GM12878 (cell line): ENCODE data around the gene CACNA2D4. TPM values are rescaled to one million over a fixed set of nuclear protein-coding genes. Genes with fewer than 3 reads are reported as not detected.

Experiments
- ATAC-seq: fragments of 200-7000 bp; cut with Tn5 transposase; 3 replicates; pipeline ENCODE4 v1.9.1; 2020; ENCODE audit warnings: mild to moderate bottlenecking, moderate library complexity
- BruUV-seq: library from RNA; stranded (reverse); fragments of 400-500 nt; replicated peaks from 2 replicates; lab custom pipeline; 2021; lab: Mats Ljungman, UMichigan
- CTCF ChIA-PET: fragments of 300-600 bp; sonication (Branson Sonifier 250); formaldehyde crosslinking; extraction: SDS; loops from one replicate; lab custom pipeline; 2021; ENCODE audit warnings: inconsistent platforms; lab: Yijun Ruan, JAX
- POLR2A ChIA-PET: fragments of 350-600 bp; formaldehyde crosslinking; extraction: SDS; loops from one replicate; lab custom pipeline; 2021; ENCODE audit warnings: inconsistent platforms; lab: Charles Lee
- RAD21 ChIA-PET: fragments of 300-600 bp; sonication (Branson Sonifier 250); formaldehyde crosslinking; loops from one replicate; lab custom pipeline; 2023; ENCODE audit warnings: antibody characterized with exemption; ENCODE audit not compliant: unreplicated experiment; lab: Charles Lee
- SMC1A ChIA-PET: fragments of 300-600 bp; sonication (Branson Sonifier 250); formaldehyde crosslinking; loops from one replicate; lab custom pipeline; 2023; ENCODE audit not compliant: unreplicated experiment, uncharacterized antibody; lab: Charles Lee
- DNase-seq: peaks from one replicate; pipeline ENCODE4 v3.0.0-alpha.2; 2011; ENCODE audit warnings: low read depth, low spot score
- FAIRE-seq: peaks from 3 replicates; lab custom pipeline; 2011; peaks lifted over from hg19 to GRCh38; lab: Jason Lieb, UNC
- H2AFZ ChIP-seq: 2 replicates; pipeline ENCODE4 v1.6.0; 2011; ENCODE audit warnings: low read depth, low read length, control low read depth; ENCODE audit not compliant: control insufficient read depth
- H3K27ac ChIP-seq: 2 replicates; pipeline ENCODE4 v1.5.1; 2011; ENCODE audit warnings: control low read depth; ENCODE audit not compliant: control insufficient read depth, insufficient read depth
- H3K27me3 ChIP-seq, 2 experiments: replicated peaks in 1 of 2; 2 replicates each; pipeline versions ENCODE4 v1.6.0 to v1.6.1; 2011; ENCODE audit warnings: low read length in 1 of 2; ENCODE audit not compliant: control insufficient read depth in 2 of 2, insufficient read depth in 2 of 2
- H3K36me3 ChIP-seq, 2 experiments: 2 replicates each; pipeline ENCODE4 v1.5.1; 2011; ENCODE audit warnings: low read length in 1 of 2; ENCODE audit not compliant: control insufficient read depth in 2 of 2, insufficient read depth in 2 of 2
- H3K4me1 ChIP-seq: 2 replicates; pipeline ENCODE4 v1.6.1; 2011; ENCODE audit warnings: mild to moderate bottlenecking, low read length, moderate library complexity, mixed read lengths; ENCODE audit not compliant: control insufficient read depth, insufficient read depth
- H3K4me2 ChIP-seq: 2 replicates; pipeline ENCODE4 v1.6.0; 2011; ENCODE audit warnings: control low read depth; ENCODE audit not compliant: control insufficient read depth, insufficient read depth
- H3K4me3 ChIP-seq: fragments of 200-600 bp; sonication (generic); 2 replicates; pipeline ENCODE4 v1.5.1; 2016
- H3K79me2 ChIP-seq: 2 replicates; pipeline ENCODE4 v1.6.0; 2011; ENCODE audit warnings: low read length; ENCODE audit not compliant: control insufficient read depth, insufficient read depth
- H3K9ac ChIP-seq: 2 replicates; pipeline ENCODE4 v1.8.0; 2011; ENCODE audit warnings: low read length, control low read depth, mixed read lengths; ENCODE audit not compliant: control insufficient read depth, insufficient read depth
- H3K9me3 ChIP-seq: replicated peaks from 3 replicates; pipeline ENCODE4 v1.5.1; 2011; ENCODE audit warnings: mild to moderate bottlenecking, low read length; ENCODE audit not compliant: control insufficient read depth, insufficient read depth
- H4K20me1 ChIP-seq: 2 replicates; pipeline ENCODE4 v1.6.0; 2011; ENCODE audit not compliant: control insufficient read depth, insufficient read depth
- DPF2 ChIP-seq: fragments of 450-650 bp; IDR thresholded peaks from 2 replicates; pipeline ENCODE4 v1.6.1; 2017; ENCODE audit warnings: mild to moderate bottlenecking
- EGR1 ChIP-seq, 2 experiments: IDR thresholded peaks; 1 replicate in 1 of 2; 2 replicates in 1 of 2; pipeline ENCODE4 v1.6.1; 2011 to 2012; ENCODE audit warnings: low read depth in 2 of 2, low read length in 2 of 2, borderline replicate concordance in 1 of 2, mild to moderate bottlenecking in 1 of 2, moderate library complexity in 1 of 2
- IKZF2 ChIP-seq, 2 experiments: fragments of 450-650 bp; IDR thresholded peaks; 2 replicates each; pipeline ENCODE4 v1.6.1; 2017; ENCODE audit warnings: mild to moderate bottlenecking in 2 of 2, moderate library complexity in 2 of 2
- KAT2A ChIP-seq: conservative IDR thresholded peaks from 2 replicates; pipeline ENCODE4 v1.6.1; 2011; ENCODE audit warnings: low read depth, low read length; ENCODE audit not compliant: control insufficient read depth
- KLF5 ChIP-seq: fragments of 450-650 bp; IDR thresholded peaks from 2 replicates; pipeline ENCODE4 v1.6.1; 2014; ENCODE audit warnings: mild to moderate bottlenecking; ENCODE audit not compliant: partially characterized antibody
- NR2F1 ChIP-seq: fragments of 450-650 bp; conservative IDR thresholded peaks from 2 replicates; pipeline ENCODE4 v1.6.1; 2017; ENCODE audit warnings: mild to moderate bottlenecking
- SREBF2 ChIP-seq: IDR thresholded peaks from 2 replicates; pipeline ENCODE4 v1.6.1; 2012; ENCODE audit warnings: mild to moderate bottlenecking, low read length
- STAT1 ChIP-seq: fragments of 450-650 bp; conservative IDR thresholded peaks from 2 replicates; pipeline ENCODE4 v1.6.1; 2014; ENCODE audit warnings: antibody characterized with exemption, mild to moderate bottlenecking
- TCF12 ChIP-seq: IDR thresholded peaks from 2 replicates; pipeline ENCODE4 v1.6.1; 2011; ENCODE audit warnings: low read depth, mild to moderate bottlenecking, low read length
- WGBS: methylation state at CpG from one replicate; pipeline ENCODE4 v1.1.6; 2016; ENCODE audit warnings: low lambda C conversion rate; ENCODE audit not compliant: insufficient replicate concordance, insufficient coverage; ENCODE audit errors: missing lambda C conversion rate; 5-methylcytosine and 5-hydroxymethylcytosine counted together
- in situ Hi-C: fragments of 300-500 bp; cut with MboI; formaldehyde crosslinking; loops from 9 replicates; pipeline ENCODE4 v1.14.3; 2018; ENCODE audit warnings: mixed read lengths
- intact Hi-C: fragments of 100-400 bp; cut with micrococcal nuclease; formaldehyde crosslinking; loops from one replicate; pipeline ENCODE4 v1.14.2; 2022; ENCODE audit not compliant: unreplicated experiment
- polyA plus RNA-seq, 11 experiments: library from polyadenylated mRNA; depleted of rRNA in 4 of 11; unstranded in 6 of 11; stranded (reverse) in 5 of 11; fragments of >200 nt; fragmentation: Nextera tagmentation in 4 of 11; fragmentation: Illumina TruSeq in 1 of 11; extraction: Ambion mirVana in 4 of 11; extraction: Trizol in 1 of 11; gene quantifications; 1 replicate in 1 of 11; 2 replicates in 10 of 11; pipeline versions ENCODE4 v1.2.1 to v1.2.3, GENCODE V29; 2011 to 2016; ENCODE audit warnings: inconsistent platforms in 2 of 11, missing spikeins in 2 of 11, low read depth in 1 of 11
- total RNA-seq, 4 experiments: library from RNA; depleted of rRNA in 3 of 4; stranded (reverse); fragments of >200 nt in 3 of 4; fragmentation: Illumina TruSeq in 1 of 4; extraction: Trizol in 1 of 4; gene quantifications; 2 replicates each; pipeline versions ENCODE4 v1.2.1 to v1.2.3, GENCODE V29; 2013 to 2021

The CACNA2D4 gene
- total and polyA plus RNA-seq, 10 of the 15 experiments (the other 5 are each of a cell fraction or from before 2014, with no cell fraction given): 0.03 to 1.0 (median 0.65) TPM

DNA sequence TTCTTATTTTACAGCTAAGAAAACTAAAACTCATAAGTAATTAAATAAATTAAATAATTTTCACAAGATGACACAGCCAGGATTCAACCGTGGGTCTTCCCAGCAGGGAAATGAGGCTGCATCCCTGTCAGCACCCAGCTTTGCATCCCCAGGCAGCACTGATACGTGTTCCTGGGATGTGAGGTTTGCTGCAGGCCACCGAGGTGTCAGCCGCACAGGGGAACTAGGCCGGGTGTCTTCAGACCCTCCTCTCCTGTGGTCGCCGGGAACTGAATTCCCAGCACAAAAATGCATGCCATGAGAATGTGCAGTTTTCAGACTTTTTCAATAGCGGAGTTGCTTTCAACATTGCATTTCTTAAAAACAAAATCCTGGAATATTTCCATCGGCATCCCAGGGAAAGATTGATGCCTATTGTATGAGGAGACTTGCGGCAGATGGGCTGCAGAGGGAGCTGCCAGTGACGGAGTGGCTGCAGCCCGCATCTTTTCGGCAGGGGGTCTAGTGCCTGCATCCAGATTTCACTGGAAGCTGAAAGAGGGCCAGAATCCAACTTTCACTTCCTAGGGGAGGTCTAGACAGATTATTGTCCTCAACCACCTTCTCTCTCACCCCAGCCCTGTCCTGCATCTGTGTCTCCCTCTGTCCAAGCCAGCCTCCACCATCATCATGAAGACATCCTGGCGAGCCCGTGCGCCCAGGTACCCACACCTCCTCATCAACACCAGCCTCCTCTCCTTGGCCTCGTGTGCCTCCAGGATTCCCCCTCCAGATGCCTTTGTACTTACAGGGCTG is 85.5 kb downstream of the CACNA2D4 start:
- no peak for FAIRE-seq
- in situ Hi-C loops: no loop called here
- 65% methylated on average over 17 of the region's 17 CpGs for WGBS
- POLR2A ChIA-PET: interaction anchor here (0.5 kb wide), 1 partner anchor 135 kb away, joined by 4 read pairs; no protein-coding TSS in a partner anchor
- no peak overlapping the region for H3K4me2 ChIP-seq
- ATAC-seq: no peak
- no peaks in the 10 kb centered on the region for H3K79me2 ChIP-seq
- RAD21 ChIA-PET: no interaction called here
- H3K9ac ChIP-seq: no peak overlapping the region
- no peak overlapping the region for H3K27ac ChIP-seq
- SMC1A ChIA-PET: no interaction called here
- H3K36me3 ChIP-seq: no peaks in the 10 kb centered on the region
- H3K9me3 ChIP-seq: no peaks in the 10 kb centered on the region
- H3K4me1 ChIP-seq: no peaks in the 10 kb centered on the region
- no peak overlapping the region for H2AFZ ChIP-seq
- DNase-seq: no peak
- CTCF ChIA-PET: interaction anchor here (0.7 kb wide), 1 partner anchor 192 kb away, joined by 3 read pairs; no protein-coding TSS in a partner anchor
- H3K27me3 ChIP-seq: peaks cover 2 to 4% of the 10 kb centered on the region in 2 experiments; a peak in 3 of 4 replicates
- no peak for TF ChIP-seq KLF5
- no peak for TF ChIP-seq IKZF2 (IDR thresholded peaks at IDR 0.05)
- TF ChIP-seq SREBF2: no peak
- no peak for TF ChIP-seq TCF12
- no peak for TF ChIP-seq KAT2A
- TF ChIP-seq EGR1 (IDR thresholded peaks at IDR 0.05; ENCODE audit: borderline replicate concordance in 1 of 2, low read depth in 2 of 2, low read length in 2 of 2): no peak
- no peak for TF ChIP-seq DPF2
- TF ChIP-seq NR2F1: no peak
- TF ChIP-seq STAT1: no peak
- no peaks in the 10 kb centered on the region for H4K20me1 ChIP-seq
- BruUV-seq: no TSS peak
- intact Hi-C loops: no loop called here
- H3K4me3 ChIP-seq: no peak overlapping the region
